HepG2 (cell line): Measurements from ENCODE around the gene RCN1. TPM values are rescaled to one million over a fixed set of nuclear protein-coding genes. Genes with fewer than 3 reads are reported as not detected.

ENCODE experiments used
- ATAC-seq: fragments of 200-7000 bp; cut with Tn5 transposase; 3 replicates; pipeline ENCODE4 v1.9.1; 2020; ENCODE audit warnings: mild to moderate bottlenecking, moderate library complexity
- BruUV-seq: library from RNA; stranded (reverse); fragments of 400-500 nt; replicated peaks from 2 replicates; lab custom pipeline; 2021; lab: Mats Ljungman, UMichigan
- CTCF ChIA-PET: fragments of 300-600 bp; formaldehyde crosslinking; extraction: SDS; loops from one replicate; lab custom pipeline; 2021; ENCODE audit warnings: low total read pairs, inconsistent platforms, low intra/inter-chr PET ratio; lab: Yijun Ruan, JAX
- POLR2A ChIA-PET: fragments of 350-600 bp; sonication (Branson Sonifier 250); formaldehyde crosslinking; loops from one replicate; lab custom pipeline; 2020; ENCODE audit warnings: antibody characterized with exemption, inconsistent platforms; lab: Yijun Ruan, JAX
- DNase-seq: peaks from one replicate; pipeline ENCODE4 v3.0.0-alpha.2; 2015; ENCODE audit warnings: low spot score
- FAIRE-seq: peaks from 3 replicates; lab custom pipeline; 2011; peaks lifted over from hg19 to GRCh38; lab: Jason Lieb, UNC
- H2AFZ ChIP-seq: one replicate; pipeline ENCODE4 v1.6.1; 2011; ENCODE audit warnings: low read length, inconsistent platforms
- H3K27ac ChIP-seq: fragments of 300-600 bp; 3 replicates; pipeline ENCODE4 v1.8.0; 2011; ENCODE audit warnings: mixed run types, mild to moderate bottlenecking, mixed read lengths, low read length, inconsistent platforms; ENCODE audit not compliant: insufficient read depth; ENCODE audit errors: extremely low read length
- H3K27me3 ChIP-seq, 2 experiments: fragments of 200-600 bp in 1 of 2; 2 replicates in 1 of 2; 3 replicates in 1 of 2; pipeline versions ENCODE4 v1.6.0 to v1.8.0; 2011; ENCODE audit warnings: low read length in 2 of 2, mild to moderate bottlenecking in 2 of 2, moderate library complexity in 2 of 2, inconsistent platforms in 1 of 2; ENCODE audit not compliant: insufficient read depth in 2 of 2, control insufficient read depth in 1 of 2
- H3K36me3 ChIP-seq, 2 experiments: fragments of 200-600 bp in 1 of 2; replicated peaks in 1 of 2; 2 replicates in 1 of 2; 3 replicates in 1 of 2; pipeline versions ENCODE4 v1.5.1 to v1.8.0; 2011; ENCODE audit warnings: low read length in 2 of 2, inconsistent platforms in 1 of 2; ENCODE audit not compliant: insufficient read depth in 2 of 2, control insufficient read depth in 1 of 2
- H3K4me1 ChIP-seq: 2 replicates; pipeline ENCODE4 v1.5.1; 2012; ENCODE audit warnings: low read length, inconsistent platforms; ENCODE audit not compliant: insufficient read depth
- H3K4me2 ChIP-seq: 2 replicates; pipeline ENCODE4 v1.6.0; 2011; ENCODE audit warnings: low read depth, low read length, inconsistent platforms
- H3K4me3 ChIP-seq, 3 experiments: fragments of 200-600 bp in 1 of 3; sonication (generic), shearing (Covaris generic) in 1 of 3; replicated peaks in 1 of 3; 2 replicates each; pipeline ENCODE4 v1.5.1; 2011 to 2016; ENCODE audit warnings: low read length in 3 of 3, inconsistent platforms in 2 of 3, low read depth in 2 of 3, mild to moderate bottlenecking in 2 of 3, control low read depth in 1 of 3, mixed read lengths in 1 of 3; ENCODE audit not compliant: insufficient read depth in 1 of 3
- H3K79me2 ChIP-seq: one replicate; pipeline ENCODE4 v1.6.1; 2011; ENCODE audit warnings: low read length, inconsistent platforms; ENCODE audit not compliant: insufficient read depth
- H3K9ac ChIP-seq: 2 replicates; pipeline ENCODE4 v1.6.0; 2011; ENCODE audit warnings: mild to moderate bottlenecking, low read depth, low read length, inconsistent platforms; ENCODE audit not compliant: insufficient read depth
- H3K9me3 ChIP-seq: 2 replicates; pipeline ENCODE4 v1.5.1; 2012; ENCODE audit warnings: mild to moderate bottlenecking, low read length
- H4K20me1 ChIP-seq: 2 replicates; pipeline ENCODE4 v1.6.0; 2011; ENCODE audit warnings: inconsistent platforms, mild to moderate bottlenecking, low read length, moderate library complexity; ENCODE audit not compliant: insufficient read depth
- ATF7 ChIP-seq, 2 experiments: fragments of 450-650 bp in 1 of 2; sonication (generic) in 1 of 2; formaldehyde crosslinking in 1 of 2; IDR thresholded peaks; 2 replicates each; pipeline versions ENCODE4 v1.4.0 to v1.6.1; 2016 to 2020; ENCODE audit warnings: antibody characterized with exemption in 1 of 2, mild to moderate bottlenecking in 1 of 2, missing genetic modification reagents in 1 of 2
- CBX1 ChIP-seq: IDR thresholded peaks from one replicate; pipeline ENCODE4 v1.6.1; 2016; ENCODE audit warnings: antibody characterized with exemption, low read depth
- CEBPB ChIP-seq: IDR thresholded peaks from 2 replicates; pipeline ENCODE4 v1.6.1; 2011; ENCODE audit warnings: low read depth, low read length, improper control_type of control experiment, borderline replicate concordance
- CREB1 ChIP-seq, 2 experiments: fragments of 450-650 bp in 1 of 2; IDR thresholded peaks; 2 replicates each; pipeline ENCODE4 v1.6.1; 2016 to 2017; ENCODE audit warnings: control low read depth in 1 of 2, mild to moderate bottlenecking in 1 of 2, missing compliant biosample characterization in 1 of 2, missing genetic modification characterization in 1 of 2
- DMTF1 ChIP-seq: sonication (generic); formaldehyde crosslinking; IDR thresholded peaks from 2 replicates; pipeline ENCODE4 v1.4.0; 2020; ENCODE audit warnings: mild to moderate bottlenecking, missing genetic modification reagents
- E2F1 ChIP-seq: sonication (generic); formaldehyde crosslinking; IDR thresholded peaks from 2 replicates; pipeline ENCODE4 v1.5.0; 2020; ENCODE audit warnings: missing genetic modification reagents
- GABPB1 ChIP-seq: IDR thresholded peaks from 2 replicates; pipeline ENCODE4 v1.6.1; 2016; ENCODE audit warnings: mild to moderate bottlenecking, missing genetic modification reagents, moderate library complexity, missing compliant biosample characterization
- GTF3A ChIP-seq: sonication (generic); formaldehyde crosslinking; conservative IDR thresholded peaks from 2 replicates; pipeline ENCODE4 v1.4.0; 2020; ENCODE audit warnings: mild to moderate bottlenecking, missing genetic modification reagents
- HNRNPUL1 ChIP-seq: fragments of 200-400 bp; formaldehyde crosslinking; IDR thresholded peaks from 2 replicates; pipeline ENCODE4 v1.6.1; 2017; ENCODE audit warnings: low read depth, mild to moderate bottlenecking, low read length, moderate library complexity
- MIXL1 ChIP-seq: IDR thresholded peaks from 2 replicates; pipeline ENCODE4 v1.6.1; 2016
- POLR2A ChIP-seq, 2 experiments: IDR thresholded peaks; 2 replicates each; pipeline ENCODE4 v1.6.1; 2011; ENCODE audit warnings: low read depth in 2 of 2, low read length in 2 of 2, mild to moderate bottlenecking in 1 of 2, moderate library complexity in 1 of 2; ENCODE audit not compliant: insufficient read depth in 1 of 2
- PTBP1 ChIP-seq: fragments of 200-400 bp; formaldehyde crosslinking; IDR thresholded peaks from 2 replicates; pipeline ENCODE4 v1.6.1; 2018; ENCODE audit warnings: low read length, low read depth; ENCODE audit not compliant: poor library complexity, severe bottlenecking
- ZBTB7B ChIP-seq: sonication (generic); formaldehyde crosslinking; IDR thresholded peaks from 2 replicates; pipeline ENCODE4 v1.4.0; 2020; ENCODE audit warnings: missing genetic modification reagents
- ZNF251 ChIP-seq: sonication (generic); formaldehyde crosslinking; IDR thresholded peaks from 2 replicates; pipeline ENCODE4 v1.9.0; 2021; ENCODE audit warnings: mild to moderate bottlenecking, missing genetic modification reagents
- ZNF607 ChIP-seq: sonication (generic); formaldehyde crosslinking; IDR thresholded peaks from 2 replicates; pipeline ENCODE4 v1.5.1; 2020; ENCODE audit warnings: missing genetic modification reagents, mild to moderate bottlenecking, borderline replicate concordance
- ZSCAN22 ChIP-seq: sonication (generic); formaldehyde crosslinking; IDR thresholded peaks from 2 replicates; pipeline ENCODE4 v1.4.0; 2020; ENCODE audit warnings: mild to moderate bottlenecking, missing genetic modification reagents
- ZSCAN9 ChIP-seq: IDR thresholded peaks from 2 replicates; pipeline ENCODE4 v1.6.1; 2016; ENCODE audit warnings: borderline replicate concordance
- WGBS: methylation state at CpG from one replicate; pipeline ENCODE4 v1.1.6; 2017; ENCODE audit warnings: low lambda C conversion rate; 5-methylcytosine and 5-hydroxymethylcytosine counted together
- in situ Hi-C: cut with HindIII; loops from 2 replicates; pipeline ENCODE4 v1.10.0; 2017; ENCODE audit warnings: low pct_unique_long_range_greater_than_20kb; ENCODE audit not compliant: extremely low pct_ligation_motif_present
- intact Hi-C: fragments of 100-400 bp; cut with micrococcal nuclease; formaldehyde crosslinking; loops from one replicate; pipeline ENCODE4 v1.10.0; 2022; ENCODE audit not compliant: unreplicated experiment
- polyA plus RNA-seq, 8 experiments: library from polyadenylated mRNA; depleted of rRNA in 3 of 8; stranded (reverse) in 7 of 8; unstranded in 1 of 8; fragments of >200 nt; fragmentation: Illumina TruSeq in 4 of 8; extraction: Trizol in 4 of 8; gene quantifications; 2 replicates each; pipeline versions ENCODE4 v1.2.1 to v1.2.3, GENCODE V29; 2011 to 2016; ENCODE audit warnings: low read depth in 4 of 8, missing spikeins in 1 of 8, mixed read lengths in 1 of 8; ENCODE audit not compliant: insufficient read depth in 1 of 8
- total RNA-seq, 5 experiments: library from RNA; depleted of rRNA; stranded (reverse); fragments of >200 nt; fragmentation: Illumina TruSeq; extraction: Trizol; gene quantifications; 2 replicates each; pipeline ENCODE4 v1.2.3, GENCODE V29; 2016; ENCODE audit warnings: low read depth in 1 of 5

The RCN1 gene
- total and polyA plus RNA-seq, 2 of the 13 experiments (the other 11 are each of a cell fraction or from before 2014, with no cell fraction given), result 22.0 to 28.5 TPM

DNA sequence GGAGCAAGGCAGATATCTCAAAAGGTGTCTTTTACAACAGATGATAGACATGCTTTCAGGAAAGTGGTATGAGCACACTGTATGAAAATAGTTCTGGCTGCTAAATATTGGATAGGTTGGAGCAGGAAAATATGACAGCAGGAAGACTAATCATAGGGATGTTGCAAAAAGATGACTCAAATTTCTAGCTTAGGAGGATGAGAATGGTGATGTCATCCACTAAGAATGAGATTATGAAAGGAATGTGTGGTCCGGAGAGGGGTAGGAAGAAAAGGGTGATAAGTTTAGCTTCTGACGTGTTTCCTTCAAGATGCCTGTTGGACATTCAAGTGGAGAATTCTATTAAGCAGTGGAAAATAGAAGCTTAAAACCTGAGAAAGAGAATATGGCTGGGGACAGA, 46.4 kb downstream of the RCN1 start:
- H2AFZ ChIP-seq, result no peak overlapping the region
- H3K4me1 ChIP-seq, result peaks cover 6% of the 10 kb centered on the region
- DNase-seq (no peak), ATAC-seq (no peak), FAIRE-seq (no peak)
- TF ChIP-seq CREB1 (IDR thresholded peaks at IDR 0.05) (peak; percentile 61; the same call in 1 of the 2 replicates), CREB1 (CRISPR knock-in tag; IDR thresholded peaks at IDR 0.05) (no peak), ATF7 (IDR thresholded peaks at IDR 0.05) (peak; percentile 94), ATF7 (CRISPR knock-in tag; IDR thresholded peaks at IDR 0.05) (no peak), HNRNPUL1 (no peak)
- ChIA-PET CTCF (no interaction called here), POLR2A (no interaction called here)
- BruUV-seq, result no TSS peak
- 11% methylated on average over 2 of the region's 2 CpGs for WGBS
- no peak overlapping the region for H3K4me2 ChIP-seq
- no peaks in the 10 kb centered on the region for H3K79me2 ChIP-seq
- no peaks in the 10 kb centered on the region for H4K20me1 ChIP-seq
- in situ Hi-C loops, result no loop called here
- no peak overlapping the region for H3K9ac ChIP-seq
- intact Hi-C loops, result no loop called here
- no peak overlapping the region for H3K27ac ChIP-seq
- H3K4me3 ChIP-seq, result no peak overlapping the region
- no peaks in the 10 kb centered on the region; a peak in 2 of 5 replicates for H3K27me3 ChIP-seq
- H3K36me3 ChIP-seq, result no peaks in the 10 kb centered on the region
- H3K9me3 ChIP-seq, result no peaks in the 10 kb centered on the region

DNA sequence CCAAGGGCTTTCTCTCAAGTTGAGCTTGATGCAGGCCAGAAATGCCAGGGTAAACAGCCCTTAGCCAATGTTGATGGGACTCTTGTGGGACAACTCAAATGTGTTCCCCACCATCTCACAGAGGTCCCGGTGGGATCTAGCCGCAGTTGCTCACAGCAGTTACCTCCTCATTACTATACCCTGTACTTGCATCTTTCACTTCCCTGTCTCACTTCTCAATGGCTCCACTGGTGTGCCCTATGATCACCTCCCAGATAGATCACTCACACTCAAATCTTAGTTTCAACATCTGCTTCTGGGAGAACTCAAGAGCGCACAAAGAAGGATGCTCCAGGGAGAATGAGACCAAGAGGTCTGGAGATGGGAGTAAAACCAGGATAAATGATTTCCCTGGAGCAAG, 47.0 kb downstream of the RCN1 start:
- H4K20me1 ChIP-seq, result no peaks in the 10 kb centered on the region
- CTCF ChIA-PET, result no interaction called here
- POLR2A ChIA-PET, result no interaction called here
- FAIRE-seq (no peak), DNase-seq (no peak), ATAC-seq (no peak)
- no peaks in the 10 kb centered on the region; a peak in 2 of 5 replicates for H3K27me3 ChIP-seq
- in situ Hi-C loops, result no loop called here
- H3K4me2 ChIP-seq, result no peak overlapping the region
- no peak overlapping the region for H3K4me3 ChIP-seq
- no peaks in the 10 kb centered on the region for H3K9me3 ChIP-seq
- no peaks in the 10 kb centered on the region for H3K36me3 ChIP-seq
- no peaks in the 10 kb centered on the region for H3K79me2 ChIP-seq
- H2AFZ ChIP-seq, result no peak overlapping the region
- no peak overlapping the region for H3K9ac ChIP-seq
- no peak overlapping the region for H3K27ac ChIP-seq
- H3K4me1 ChIP-seq, result peaks cover 10% of the 10 kb centered on the region
- WGBS, result 85% methylated on average over 2 of the region's 3 CpGs
- no TSS peak for BruUV-seq
- intact Hi-C loops, result no loop called here
- TF ChIP-seq ZNF251 (no peak), PTBP1 (no peak), DMTF1 (CRISPR knock-in tag) (no peak), GABPB1 (CRISPR knock-in tag) (no peak), ZBTB7B (no peak), POLR2A (IDR thresholded peaks at IDR 0.05; ENCODE audit: insufficient read depth in 1 of 2, low read depth in 2 of 2, low read length in 2 of 2) (no peak), ZSCAN9 (CRISPR knock-in tag) (no peak), CBX1 (no peak), MIXL1 (CRISPR knock-in tag) (no peak), ZSCAN22 (CRISPR knock-in tag) (no peak), E2F1 (CRISPR knock-in tag) (no peak), GTF3A (no peak), CEBPB (no peak), ZNF607 (CRISPR knock-in tag) (no peak)
